Measurements from ENCODE around the gene RAB30. TPM values are rescaled to one million over a fixed set of nuclear protein-coding genes. Genes with fewer than 3 reads are reported as not detected.

Gene RAB30
- total RNA-seq, 1 donor from 2014 or later: 5.8 TPM

DNA sequence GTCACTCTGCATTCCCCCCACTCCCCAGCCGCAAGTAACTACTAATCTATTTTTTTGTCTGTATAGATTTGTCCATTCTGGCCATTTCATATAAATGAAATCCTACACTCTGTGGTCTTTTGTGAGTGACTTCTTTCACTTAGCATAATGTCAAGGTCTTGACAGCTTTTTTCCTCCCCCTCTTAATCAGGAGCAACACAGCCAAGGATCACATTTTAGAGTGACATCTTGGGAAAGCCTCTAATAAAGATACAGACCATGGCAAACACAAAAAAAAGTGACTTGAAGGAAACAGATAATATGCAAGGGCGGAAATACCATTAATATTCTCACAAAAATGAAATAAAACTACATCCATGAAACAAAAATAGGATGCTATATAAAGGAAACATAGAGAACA is 43.9 kb downstream of the RAB30 start:
- Histone ChIP-seq H3K4me3 (ENCODE audit: low read depth, low read length) (no peak overlapping the region), H3K36me3 (ENCODE audit: control insufficient read depth, insufficient read depth, low read length) (no peaks in the 10 kb centered on the region), H3K27me3 (ENCODE audit: control insufficient read depth, insufficient read depth, low read length) (no peaks in the 10 kb centered on the region)
- TF ChIP-seq, protein P1, sequence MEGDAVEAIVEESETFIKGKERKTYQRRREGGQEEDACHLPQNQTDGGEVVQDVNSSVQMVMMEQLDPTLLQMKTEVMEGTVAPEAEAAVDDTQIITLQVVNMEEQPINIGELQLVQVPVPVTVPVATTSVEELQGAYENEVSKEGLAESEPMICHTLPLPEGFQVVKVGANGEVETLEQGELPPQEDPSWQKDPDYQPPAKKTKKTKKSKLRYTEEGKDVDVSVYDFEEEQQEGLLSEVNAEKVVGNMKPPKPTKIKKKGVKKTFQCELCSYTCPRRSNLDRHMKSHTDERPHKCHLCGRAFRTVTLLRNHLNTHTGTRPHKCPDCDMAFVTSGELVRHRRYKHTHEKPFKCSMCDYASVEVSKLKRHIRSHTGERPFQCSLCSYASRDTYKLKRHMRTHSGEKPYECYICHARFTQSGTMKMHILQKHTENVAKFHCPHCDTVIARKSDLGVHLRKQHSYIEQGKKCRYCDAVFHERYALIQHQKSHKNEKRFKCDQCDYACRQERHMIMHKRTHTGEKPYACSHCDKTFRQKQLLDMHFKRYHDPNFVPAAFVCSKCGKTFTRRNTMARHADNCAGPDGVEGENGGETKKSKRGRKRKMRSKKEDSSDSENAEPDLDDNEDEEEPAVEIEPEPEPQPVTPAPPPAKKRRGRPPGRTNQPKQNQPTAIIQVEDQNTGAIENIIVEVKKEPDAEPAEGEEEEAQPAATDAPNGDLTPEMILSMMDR (IDR thresholded peaks at IDR 0.05; ENCODE audit: insufficient read depth, low read length, poor library complexity, severe bottlenecking): no peak
- DNase-seq (ENCODE audit: low read depth): no peak

DNA sequence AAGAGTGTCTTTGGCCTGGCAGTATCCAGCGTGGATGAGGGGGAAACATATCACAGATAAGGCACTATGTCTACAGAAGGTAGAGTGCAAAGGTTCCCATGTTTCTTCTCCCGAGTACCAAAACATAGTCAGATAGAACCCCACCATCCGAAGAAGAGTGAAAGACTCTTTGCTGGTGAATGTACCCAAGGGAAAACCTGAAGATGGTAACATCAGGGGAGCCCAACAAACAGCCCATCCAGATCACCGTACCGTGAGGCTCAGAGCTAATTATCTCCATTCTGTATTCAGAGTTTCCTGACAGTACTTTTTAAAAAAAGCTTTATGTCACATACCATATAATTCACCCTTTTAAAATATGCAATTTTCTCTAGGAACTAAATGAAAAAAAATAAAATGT is 44.4 kb downstream of the RAB30 start:
- Histone ChIP-seq H3K4me3 (ENCODE audit: low read depth, low read length) (no peak overlapping the region), H3K36me3 (ENCODE audit: control insufficient read depth, insufficient read depth, low read length) (no peaks in the 10 kb centered on the region), H3K27me3 (ENCODE audit: control insufficient read depth, insufficient read depth, low read length) (no peaks in the 10 kb centered on the region)
- no peak for DNase-seq (ENCODE audit: low read depth)
- TF ChIP-seq, protein P1 (IDR thresholded peaks at IDR 0.05; ENCODE audit: insufficient read depth, low read length, poor library complexity, severe bottlenecking): no peak

DNA sequence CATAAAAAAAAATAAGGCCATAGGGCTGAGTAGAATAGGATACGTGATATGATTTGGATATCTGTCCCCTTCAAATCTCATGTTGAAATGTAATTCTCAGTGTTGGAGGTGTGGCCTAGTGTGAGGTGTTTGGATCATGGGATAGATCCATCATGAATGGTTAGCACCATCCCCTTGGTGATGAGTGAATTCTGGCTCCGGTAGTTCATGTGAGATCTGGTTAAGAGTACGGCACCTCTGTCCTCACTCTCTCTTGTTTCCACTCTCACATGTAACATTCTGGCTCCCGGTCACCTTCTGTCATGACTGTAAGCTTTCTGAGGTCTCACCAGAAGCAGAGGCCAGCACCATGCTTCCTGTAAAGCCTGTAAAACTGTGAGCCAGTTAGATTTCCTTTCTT is 45.5 kb downstream of the RAB30 start:
- TF ChIP-seq, protein P1 (IDR thresholded peaks at IDR 0.05; ENCODE audit: insufficient read depth, low read length, poor library complexity, severe bottlenecking): no peak
- H3K36me3 ChIP-seq (ENCODE audit: control insufficient read depth, insufficient read depth, low read length): no peaks in the 10 kb centered on the region
- no peak overlapping the region for H3K4me3 ChIP-seq (ENCODE audit: low read depth, low read length)
- no peak for DNase-seq (ENCODE audit: low read depth)
- H3K27me3 ChIP-seq (ENCODE audit: control insufficient read depth, insufficient read depth, low read length): no peaks in the 10 kb centered on the region

DNA sequence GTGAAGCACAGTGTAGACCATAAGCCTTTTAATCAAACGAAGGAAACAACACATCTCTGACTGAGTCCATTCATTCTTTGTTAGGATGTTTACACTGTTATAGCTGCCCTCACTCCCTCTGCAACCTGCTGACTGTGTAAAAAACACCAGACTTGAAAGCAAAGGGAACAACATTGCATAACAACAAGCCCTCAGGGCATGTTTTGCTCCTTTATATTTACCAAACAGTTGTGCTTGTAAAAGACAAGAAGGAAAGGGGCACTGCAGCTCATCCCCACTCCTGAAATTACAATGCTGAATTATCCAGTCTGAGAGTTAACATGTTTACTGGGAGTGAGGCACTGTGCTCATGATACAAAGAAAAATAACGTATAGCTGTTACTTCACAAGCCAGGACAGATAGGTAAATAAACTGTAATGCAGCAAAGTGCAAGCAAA is 46.4 kb downstream of the RAB30 start:
- H3K4me3 ChIP-seq (ENCODE audit: low read depth, low read length): no peak overlapping the region
- H3K27me3 ChIP-seq (ENCODE audit: control insufficient read depth, insufficient read depth, low read length): no peaks in the 10 kb centered on the region
- H3K36me3 ChIP-seq (ENCODE audit: control insufficient read depth, insufficient read depth, low read length): no peaks in the 10 kb centered on the region
- TF ChIP-seq, protein P1 (IDR thresholded peaks at IDR 0.05; ENCODE audit: insufficient read depth, low read length, poor library complexity, severe bottlenecking): no peak
- no peak for DNase-seq (ENCODE audit: low read depth)

DNA sequence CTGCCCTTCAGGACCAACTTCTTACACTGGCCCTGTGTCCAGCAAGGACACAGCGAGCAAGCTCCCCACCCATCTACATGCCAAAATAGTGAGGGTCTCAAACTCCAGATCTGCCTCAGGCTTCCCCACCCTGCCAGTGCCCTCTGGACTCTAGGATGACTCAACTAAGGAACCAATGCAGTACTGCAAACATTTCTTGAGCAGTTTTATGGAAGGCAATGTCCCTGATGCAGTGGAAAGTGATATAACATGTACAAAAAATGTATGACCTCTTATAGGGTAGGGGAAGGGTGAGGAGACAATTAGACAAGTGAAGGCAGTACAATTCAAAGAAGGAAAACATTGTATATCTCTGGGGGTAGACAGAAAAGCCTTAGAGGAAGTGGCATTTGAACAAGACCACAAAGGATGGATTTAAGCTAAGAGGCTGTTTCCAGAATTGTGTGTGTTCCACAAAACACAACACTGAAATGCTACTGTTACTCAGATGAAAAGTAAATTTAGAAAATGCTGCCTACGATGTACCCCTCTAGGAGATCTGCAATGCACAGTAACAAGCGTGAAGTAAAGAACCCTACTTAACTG is 47.3 kb downstream of the RAB30 start:
- TF ChIP-seq, protein P1 (IDR thresholded peaks at IDR 0.05; ENCODE audit: insufficient read depth, low read length, poor library complexity, severe bottlenecking): no peak
- DNase-seq (ENCODE audit: low read depth): no peak
- Histone ChIP-seq H3K4me3 (ENCODE audit: low read depth, low read length) (no peak overlapping the region), H3K36me3 (ENCODE audit: control insufficient read depth, insufficient read depth, low read length) (no peaks in the 10 kb centered on the region), H3K27me3 (ENCODE audit: control insufficient read depth, insufficient read depth, low read length) (no peaks in the 10 kb centered on the region)

DNA sequence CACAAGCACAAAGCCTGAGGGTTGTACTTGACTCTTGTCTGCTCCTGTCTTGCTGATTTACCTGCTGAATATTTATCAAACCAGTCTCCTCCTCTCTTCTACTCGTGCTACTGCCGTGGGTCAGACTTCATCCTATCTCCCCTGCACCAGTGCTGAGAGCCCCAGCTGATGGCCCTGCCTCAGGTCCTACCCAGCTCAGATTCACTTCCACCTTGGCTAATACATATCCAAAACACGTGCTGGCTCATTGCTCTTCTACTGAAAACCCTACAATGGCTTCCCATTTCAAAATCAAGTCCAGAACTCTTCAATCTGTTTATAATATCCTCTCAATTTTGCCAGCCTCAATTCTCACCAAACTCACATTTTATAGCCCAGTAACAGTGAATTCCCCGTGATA is 48.3 kb downstream of the RAB30 start:
- TF ChIP-seq, protein P1 (IDR thresholded peaks at IDR 0.05; ENCODE audit: insufficient read depth, low read length, poor library complexity, severe bottlenecking): no peak
- no peak for DNase-seq (ENCODE audit: low read depth)
- Histone ChIP-seq H3K36me3 (ENCODE audit: control insufficient read depth, insufficient read depth, low read length) (no peaks in the 10 kb centered on the region), H3K4me3 (ENCODE audit: low read depth, low read length) (no peak overlapping the region), H3K27me3 (ENCODE audit: control insufficient read depth, insufficient read depth, low read length) (no peaks in the 10 kb centered on the region)
